HEK293 (cell line): ENCODE data around the gene OPCML.

Experiments used
- CTCF ChIA-PET: fragments of 350-600 bp; formaldehyde crosslinking; extraction: SDS; loops from one replicate; lab custom pipeline; 2021; ENCODE audit warnings: antibody characterized with exemption; lab: Yijun Ruan, JAX
- POLR2A ChIA-PET: fragments of 300-600 bp; formaldehyde crosslinking; extraction: SDS; loops from one replicate; lab custom pipeline; 2020; ENCODE audit warnings: antibody characterized with exemption, inconsistent platforms; lab: Yijun Ruan, JAX
- H3K27ac ChIP-seq: fragments of 200-500 bp; sonication (Bioruptor generic); 2 replicates; pipeline ENCODE4 v1.5.1; 2014; ENCODE audit warnings: low read depth, low read length, control low read depth, inconsistent platforms; ENCODE audit errors: extremely low read depth
- H3K36me3 ChIP-seq, 2 experiments: fragments of 200-500 bp in 1 of 2; sonication (Bioruptor generic) in 1 of 2; 1 replicate in 1 of 2; 2 replicates in 1 of 2; pipeline ENCODE4 v1.5.1; 2014 to 2017; ENCODE audit warnings: inconsistent platforms in 2 of 2, low read length in 2 of 2; ENCODE audit not compliant: control insufficient read depth in 2 of 2, insufficient read depth in 1 of 2
- H3K4me1 ChIP-seq: fragments of 200-500 bp; sonication (Bioruptor generic); 2 replicates; pipeline ENCODE4 v1.5.1; 2014; ENCODE audit warnings: mild to moderate bottlenecking, low read length, inconsistent platforms; ENCODE audit not compliant: control insufficient read depth, insufficient read depth
- H3K4me3 ChIP-seq: 2 replicates; pipeline ENCODE4 v1.5.1; 2011; ENCODE audit warnings: low read depth, mild to moderate bottlenecking, control low read depth, low read length, moderate library complexity
- H3K9me3 ChIP-seq: fragments of 200-500 bp; sonication (Bioruptor generic); 2 replicates; pipeline ENCODE4 v1.5.1; 2014; ENCODE audit warnings: low read depth, low read length, inconsistent platforms; ENCODE audit not compliant: control insufficient read depth, insufficient read depth
- ZEB2 ChIP-seq: fragments of 450-650 bp; formaldehyde crosslinking; IDR thresholded peaks from 2 replicates; pipeline ENCODE4 v1.5.1; 2016; ENCODE audit warnings: missing biosample characterization, missing genetic modification characterization
- ZIC2 ChIP-seq: fragments of 450-650 bp; formaldehyde crosslinking; IDR thresholded peaks from 2 replicates; pipeline ENCODE4 v1.5.1; 2016; ENCODE audit warnings: missing biosample characterization, missing genetic modification characterization
- ZNF133 ChIP-seq: fragments of 450-650 bp; formaldehyde crosslinking; IDR thresholded peaks from 2 replicates; pipeline ENCODE4 v1.5.1; 2016; ENCODE audit warnings: missing biosample characterization, missing genetic modification characterization
- ZNF155 ChIP-seq: fragments of 450-650 bp; formaldehyde crosslinking; IDR thresholded peaks from 2 replicates; pipeline ENCODE4 v1.5.1; 2016; ENCODE audit warnings: missing biosample characterization, missing genetic modification characterization
- ZNF404 ChIP-seq: fragments of 450-650 bp; formaldehyde crosslinking; IDR thresholded peaks from 2 replicates; pipeline ENCODE4 v1.5.1; 2017; ENCODE audit warnings: missing biosample characterization, missing genetic modification characterization
- ZNF571 ChIP-seq: fragments of 450-650 bp; formaldehyde crosslinking; IDR thresholded peaks from 2 replicates; pipeline ENCODE4 v1.5.0; 2017; ENCODE audit warnings: missing biosample characterization, missing genetic modification characterization
- ZNF585B ChIP-seq: fragments of 450-650 bp; formaldehyde crosslinking; IDR thresholded peaks from 2 replicates; pipeline ENCODE4 v1.5.1; 2016; ENCODE audit warnings: missing biosample characterization, missing genetic modification characterization
- ZNF596 ChIP-seq: fragments of 450-650 bp; IDR thresholded peaks from 2 replicates; pipeline ENCODE4 v1.5.0; 2018; ENCODE audit warnings: missing biosample characterization, mild to moderate bottlenecking, missing genetic modification characterization, moderate library complexity
- ZNF621 ChIP-seq: fragments of 450-650 bp; formaldehyde crosslinking; IDR thresholded peaks from 2 replicates; pipeline ENCODE4 v1.5.1; 2017; ENCODE audit warnings: missing biosample characterization, missing genetic modification characterization
- ZNF624 ChIP-seq: fragments of 450-650 bp; formaldehyde crosslinking; IDR thresholded peaks from 2 replicates; pipeline ENCODE4 v1.5.1; 2017; ENCODE audit warnings: missing biosample characterization, missing genetic modification characterization
- ZNF791 ChIP-seq: fragments of 450-650 bp; formaldehyde crosslinking; IDR thresholded peaks from 2 replicates; pipeline ENCODE4 v1.5.1; 2016; ENCODE audit warnings: missing biosample characterization, missing genetic modification characterization
- ZSCAN16 ChIP-seq: fragments of 450-650 bp; formaldehyde crosslinking; IDR thresholded peaks from 2 replicates; pipeline ENCODE4 v1.5.1; 2016; ENCODE audit warnings: missing biosample characterization, missing genetic modification characterization
- ZXDB ChIP-seq: fragments of 450-650 bp; formaldehyde crosslinking; IDR thresholded peaks from 2 replicates; pipeline ENCODE4 v1.5.1; 2016; ENCODE audit warnings: missing biosample characterization, missing genetic modification characterization
- TF ChIP-seq, protein P1 (sequence below): fragments of 450-650 bp; formaldehyde crosslinking; IDR thresholded peaks from 2 replicates; pipeline ENCODE4 v1.5.1; 2016; ENCODE audit warnings: missing biosample characterization, missing genetic modification characterization
- TF ChIP-seq, protein P2 (sequence below): fragments of 450-650 bp; formaldehyde crosslinking; IDR thresholded peaks from 2 replicates; pipeline ENCODE4 v1.5.1; 2016; ENCODE audit warnings: missing biosample characterization, missing genetic modification characterization
- TF ChIP-seq, protein P3 (sequence below): fragments of 450-650 bp; formaldehyde crosslinking; IDR thresholded peaks from 2 replicates; pipeline ENCODE4 v1.5.1; 2017; ENCODE audit warnings: missing biosample characterization, missing genetic modification characterization
- TF ChIP-seq, protein P4 (sequence below): fragments of 450-650 bp; formaldehyde crosslinking; IDR thresholded peaks from 2 replicates; pipeline ENCODE4 v1.5.1; 2016; ENCODE audit warnings: missing biosample characterization, missing genetic modification characterization, borderline replicate concordance

Gene OPCML

DNA sequence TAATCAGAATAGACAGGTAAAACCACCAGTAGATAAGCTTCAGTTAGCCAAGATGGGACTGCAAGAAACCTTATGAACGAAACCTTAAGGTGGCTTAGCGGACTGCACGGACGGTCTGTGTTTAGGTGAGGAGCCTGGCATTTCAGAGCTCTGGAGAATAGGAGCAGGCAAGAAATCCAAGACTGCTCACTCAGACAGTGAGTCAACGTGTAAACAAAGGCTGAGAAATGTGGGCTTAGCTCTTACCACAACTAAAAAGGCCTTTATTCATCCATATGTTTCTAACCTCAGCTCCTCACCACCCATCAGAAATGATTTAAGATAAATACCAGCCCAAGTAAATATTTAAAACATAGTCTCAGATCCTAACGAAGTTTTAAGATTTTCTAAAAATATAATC, 657.7 kb downstream of the OPCML start:
- ChIA-PET CTCF (interaction anchor here (0.7 to 1.0 kb wide), 3 partner anchors 11 to 66 kb away, joined by 3 to 4 read pairs (median 3); no protein-coding TSS in a partner anchor), POLR2A (no interaction called here)
- Histone ChIP-seq H3K36me3 (no peaks in the 10 kb centered on the region), H3K4me1 (no peaks in the 10 kb centered on the region), H3K27ac (no peak overlapping the region), H3K9me3 (no peaks in the 10 kb centered on the region), H3K4me3 (no peak overlapping the region)
- TF ChIP-seq ZSCAN16 (tag by site-specific recombination) (no peak), ZNF404 (no peak), ZEB2 (no peak), ZNF133 (tag by site-specific recombination) (no peak), ZNF624 (tag by site-specific recombination) (no peak), ZIC2 (tag by site-specific recombination) (no peak), ZXDB (no peak), ZNF791 (tag by site-specific recombination) (no peak), ZNF155 (tag by site-specific recombination) (no peak), ZNF621 (tag by site-specific recombination) (no peak)
- TF ChIP-seq, protein P1, sequence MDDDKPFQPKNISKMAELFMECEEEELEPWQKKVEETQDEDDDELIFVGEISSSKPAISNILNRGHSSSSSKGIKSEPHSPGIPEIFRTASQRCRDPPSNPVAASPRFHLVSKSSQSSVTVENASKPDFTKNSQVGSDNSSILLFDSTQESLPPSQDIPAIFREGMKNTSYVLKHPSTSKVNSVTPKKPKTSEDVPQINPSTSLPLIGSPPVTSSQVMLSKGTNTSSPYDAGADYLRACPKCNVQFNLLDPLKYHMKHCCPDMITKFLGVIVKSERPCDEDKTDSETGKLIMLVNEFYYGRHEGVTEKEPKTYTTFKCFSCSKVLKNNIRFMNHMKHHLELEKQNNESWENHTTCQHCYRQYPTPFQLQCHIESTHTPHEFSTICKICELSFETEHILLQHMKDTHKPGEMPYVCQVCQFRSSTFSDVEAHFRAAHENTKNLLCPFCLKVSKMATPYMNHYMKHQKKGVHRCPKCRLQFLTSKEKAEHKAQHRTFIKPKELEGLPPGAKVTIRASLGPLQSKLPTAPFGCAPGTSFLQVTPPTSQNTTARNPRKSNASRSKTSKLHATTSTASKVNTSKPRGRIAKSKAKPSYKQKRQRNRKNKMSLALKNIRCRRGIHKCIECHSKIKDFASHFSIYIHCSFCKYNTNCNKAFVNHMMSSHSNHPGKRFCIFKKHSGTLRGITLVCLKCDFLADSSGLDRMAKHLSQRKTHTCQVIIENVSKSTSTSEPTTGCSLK (tag by site-specific recombination): no peak

DNA sequence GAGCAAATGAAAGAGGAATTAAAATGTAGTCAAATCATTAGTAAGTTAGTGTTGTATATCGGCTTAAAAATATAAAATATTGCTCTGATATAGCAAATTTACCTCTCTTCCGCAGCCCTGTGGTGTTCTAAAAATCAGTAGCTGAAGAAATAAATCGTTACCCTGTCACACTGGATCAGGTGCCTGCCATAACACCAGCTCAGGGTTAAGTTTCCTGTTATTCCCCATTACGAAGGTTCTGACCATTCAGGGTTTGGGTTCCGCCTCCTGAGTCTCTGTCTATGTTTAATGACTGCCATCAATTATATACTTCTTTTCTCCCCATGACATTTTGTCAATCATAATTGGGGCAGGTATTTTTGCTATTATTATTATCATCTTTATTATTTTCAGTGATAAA, 658.5 kb downstream of the OPCML start:
- Histone ChIP-seq H3K27ac (no peak overlapping the region), H3K4me3 (no peak overlapping the region), H3K36me3 (no peaks in the 10 kb centered on the region), H3K4me1 (no peaks in the 10 kb centered on the region), H3K9me3 (no peaks in the 10 kb centered on the region)
- CTCF ChIA-PET: interaction anchor here (0.6 to 1.0 kb wide), 4 partner anchors 11 to 222 kb away, joined by 3 to 4 read pairs (median 3); no protein-coding TSS in a partner anchor
- POLR2A ChIA-PET: no interaction called here
- TF ChIP-seq ZNF596 (tag by site-specific recombination) (no peak), ZNF571 (no peak), ZNF585B (tag by site-specific recombination) (no peak)
- TF ChIP-seq, protein P2, sequence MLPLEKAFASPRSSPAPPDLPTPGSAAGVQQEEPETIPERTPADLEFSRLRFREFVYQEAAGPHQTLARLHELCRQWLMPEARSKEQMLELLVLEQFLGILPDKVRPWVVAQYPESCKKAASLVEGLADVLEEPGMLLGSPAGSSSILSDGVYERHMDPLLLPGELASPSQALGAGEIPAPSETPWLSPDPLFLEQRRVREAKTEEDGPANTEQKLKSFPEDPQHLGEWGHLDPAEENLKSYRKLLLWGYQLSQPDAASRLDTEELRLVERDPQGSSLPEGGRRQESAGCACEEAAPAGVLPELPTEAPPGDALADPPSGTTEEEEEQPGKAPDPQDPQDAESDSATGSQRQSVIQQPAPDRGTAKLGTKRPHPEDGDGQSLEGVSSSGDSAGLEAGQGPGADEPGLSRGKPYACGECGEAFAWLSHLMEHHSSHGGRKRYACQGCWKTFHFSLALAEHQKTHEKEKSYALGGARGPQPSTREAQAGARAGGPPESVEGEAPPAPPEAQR (tag by site-specific recombination): no peak
- TF ChIP-seq, protein P3, sequence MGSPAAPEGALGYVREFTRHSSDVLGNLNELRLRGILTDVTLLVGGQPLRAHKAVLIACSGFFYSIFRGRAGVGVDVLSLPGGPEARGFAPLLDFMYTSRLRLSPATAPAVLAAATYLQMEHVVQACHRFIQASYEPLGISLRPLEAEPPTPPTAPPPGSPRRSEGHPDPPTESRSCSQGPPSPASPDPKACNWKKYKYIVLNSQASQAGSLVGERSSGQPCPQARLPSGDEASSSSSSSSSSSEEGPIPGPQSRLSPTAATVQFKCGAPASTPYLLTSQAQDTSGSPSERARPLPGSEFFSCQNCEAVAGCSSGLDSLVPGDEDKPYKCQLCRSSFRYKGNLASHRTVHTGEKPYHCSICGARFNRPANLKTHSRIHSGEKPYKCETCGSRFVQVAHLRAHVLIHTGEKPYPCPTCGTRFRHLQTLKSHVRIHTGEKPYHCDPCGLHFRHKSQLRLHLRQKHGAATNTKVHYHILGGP: no peak
- TF ChIP-seq, protein P4, sequence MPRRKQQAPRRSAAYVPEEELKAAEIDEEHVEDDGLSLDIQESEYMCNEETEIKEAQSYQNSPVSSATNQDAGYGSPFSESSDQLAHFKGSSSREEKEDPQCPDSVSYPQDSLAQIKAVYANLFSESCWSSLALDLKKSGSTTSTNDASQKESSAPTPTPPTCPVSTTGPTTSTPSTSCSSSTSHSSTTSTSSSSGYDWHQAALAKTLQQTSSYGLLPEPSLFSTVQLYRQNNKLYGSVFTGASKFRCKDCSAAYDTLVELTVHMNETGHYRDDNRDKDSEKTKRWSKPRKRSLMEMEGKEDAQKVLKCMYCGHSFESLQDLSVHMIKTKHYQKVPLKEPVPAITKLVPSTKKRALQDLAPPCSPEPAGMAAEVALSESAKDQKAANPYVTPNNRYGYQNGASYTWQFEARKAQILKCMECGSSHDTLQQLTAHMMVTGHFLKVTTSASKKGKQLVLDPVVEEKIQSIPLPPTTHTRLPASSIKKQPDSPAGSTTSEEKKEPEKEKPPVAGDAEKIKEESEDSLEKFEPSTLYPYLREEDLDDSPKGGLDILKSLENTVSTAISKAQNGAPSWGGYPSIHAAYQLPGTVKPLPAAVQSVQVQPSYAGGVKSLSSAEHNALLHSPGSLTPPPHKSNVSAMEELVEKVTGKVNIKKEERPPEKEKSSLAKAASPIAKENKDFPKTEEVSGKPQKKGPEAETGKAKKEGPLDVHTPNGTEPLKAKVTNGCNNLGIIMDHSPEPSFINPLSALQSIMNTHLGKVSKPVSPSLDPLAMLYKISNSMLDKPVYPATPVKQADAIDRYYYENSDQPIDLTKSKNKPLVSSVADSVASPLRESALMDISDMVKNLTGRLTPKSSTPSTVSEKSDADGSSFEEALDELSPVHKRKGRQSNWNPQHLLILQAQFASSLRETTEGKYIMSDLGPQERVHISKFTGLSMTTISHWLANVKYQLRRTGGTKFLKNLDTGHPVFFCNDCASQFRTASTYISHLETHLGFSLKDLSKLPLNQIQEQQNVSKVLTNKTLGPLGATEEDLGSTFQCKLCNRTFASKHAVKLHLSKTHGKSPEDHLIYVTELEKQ: no peak
